HG03045 (cell line): ENCODE measurements around the gene GET4.
"Not testable (repeated sequence)": the region's sequence is repeated elsewhere in the genome, so short reads cannot be mapped to it uniquely, and the experiment has no call there.

Source experiments
- ATAC-seq: cut with Tn5 transposase; IDR thresholded peaks from one replicate; pipeline ENCODE4 v1.9.1; 2021; ENCODE audit warnings: mild to moderate bottlenecking, moderate library complexity; ENCODE audit not compliant: unreplicated experiment

Gene GET4

GRCh38 chr7:925601-926000 lies 49.2 kb downstream of the GET4 start:
- ATAC-seq = no peak

GRCh38 chr7:926061-927030 lies 50.0 kb downstream of the GET4 start:
- no peak for ATAC-seq

GRCh38 chr7:927031-927671 lies 50.8 kb downstream of the GET4 start:
- ATAC-seq = no peak

GRCh38 chr7:929311-929711 lies 53.0 kb downstream of the GET4 start:
- ATAC-seq = no peak

GRCh38 chr7:930975-931758 lies 54.8 kb downstream of the GET4 start:
- no peak for ATAC-seq

- no peak for ATAC-seq
Measured at GRCh38 chr7:931871-932650, 55.7 kb downstream of the GET4 start.

GRCh38 chr7:932651-932975 lies 56.3 kb downstream of the GET4 start:
- ATAC-seq = no peak

GRCh38 chr7:934469-935163 lies 58.3 kb downstream of the GET4 start:
- no peak for ATAC-seq

GRCh38 chr7:935164-935873 lies 59.0 kb downstream of the GET4 start:
- no peak for ATAC-seq

GRCh38 chr7:935874-936385 lies 59.6 kb downstream of the GET4 start:
- no peak for ATAC-seq

- ATAC-seq = peak; percentile 74
Measured at GRCh38 chr7:936386-937054, 60.2 kb downstream of the GET4 start.

GRCh38 chr7:937856-938484 lies 61.6 kb downstream of the GET4 start:
- ATAC-seq = no peak

GRCh38 chr7:938546-939185 lies 62.3 kb downstream of the GET4 start:
- no peak for ATAC-seq

GRCh38 chr7:939843-940242 lies 63.5 kb downstream of the GET4 start:
- ATAC-seq = no peak

GRCh38 chr7:940599-941408 lies 64.5 kb downstream of the GET4 start:
- no peak for ATAC-seq

- ATAC-seq = not testable (repeated sequence)
Measured at GRCh38 chr7:943793-944192, 67.4 kb downstream of the GET4 start.

- ATAC-seq = no peak
Measured at GRCh38 chr7:944744-945143, 68.4 kb downstream of the GET4 start.
